A549 (cell line): ENCODE results near the gene GPRASP3. TPM values are rescaled to one million over a fixed set of nuclear protein-coding genes. Genes with fewer than 3 reads are reported as not detected.

Source experiments
- ATAC-seq, 2 experiments: fragments of 200-7000 bp in 1 of 2; fragments of >200 bp in 1 of 2; cut with Nextera tagmentation in 1 of 2; cut with Tn5 transposase in 1 of 2; 3 replicates each; pipeline versions ENCODE4 v1.8.0 to v1.9.1; 2018 to 2020; ENCODE audit warnings: mild to moderate bottlenecking in 1 of 2, moderate library complexity in 1 of 2
- CTCF ChIA-PET: fragments of 300-600 bp; sonication (Branson Sonifier 250); formaldehyde crosslinking; extraction: SDS; loops from one replicate; lab custom pipeline; 2021; ENCODE audit warnings: antibody characterized with exemption, inconsistent platforms; lab: Yijun Ruan, JAX
- POLR2A ChIA-PET: fragments of 350-600 bp; formaldehyde crosslinking; extraction: SDS; loops from one replicate; lab custom pipeline; 2021; ENCODE audit warnings: antibody characterized with exemption, inconsistent platforms; lab: Yijun Ruan, JAX
- DNase-seq, 2 experiments: peaks; one replicate each; pipeline versions ENCODE4 v3.0.0 to v3.0.0-alpha.2; 2011 to 2016; ENCODE audit warnings: low read depth in 1 of 2, low spot score in 1 of 2
- FAIRE-seq: peaks from 2 replicates; lab custom pipeline; 2011; peaks lifted over from hg19 to GRCh38; lab: Jason Lieb, UNC
- H3K27ac ChIP-seq, 2 experiments: fragments of >200 bp; sonication (Bioruptor Twin); formaldehyde crosslinking; 3 replicates each; pipeline ENCODE4 v1.5.1; 2016 to 2017
- H3K4me1 ChIP-seq: fragments of >200 bp; sonication (Bioruptor Twin); formaldehyde crosslinking; 3 replicates; pipeline ENCODE4 v1.6.1; 2016
- H3K4me2 ChIP-seq: fragments of >200 bp; sonication (Bioruptor Twin); formaldehyde crosslinking; 3 replicates; pipeline ENCODE4 v1.6.1; 2016
- H3K4me3 ChIP-seq: fragments of >200 bp; sonication (Bioruptor Twin); formaldehyde crosslinking; 3 replicates; pipeline ENCODE4 v1.5.1; 2016
- H3K9me3 ChIP-seq: fragments of >200 bp; sonication (Bioruptor Twin); formaldehyde crosslinking; 3 replicates; pipeline ENCODE4 v1.6.1; 2016
- ATOH8 ChIP-seq: fragments of 250-450 bp; sonication (Bioruptor Pico); IDR thresholded peaks from 2 replicates; pipeline ENCODE4 v1.5.0; 2020; ENCODE audit warnings: low read depth, mild to moderate bottlenecking, moderate library complexity
- BCL3 ChIP-seq: fragments of >200 bp; sonication (Bioruptor Twin); formaldehyde crosslinking; IDR thresholded peaks from 3 replicates; pipeline ENCODE4 v1.6.1; 2016
- BHLHE40 ChIP-seq: IDR thresholded peaks from 2 replicates; pipeline ENCODE4 v1.6.1; 2012; ENCODE audit warnings: low read depth, low read length, inconsistent platforms
- CBX8 ChIP-seq: fragments of 200-600 bp; sonication (generic); IDR thresholded peaks from 2 replicates; pipeline ENCODE4 v1.6.1; 2016
- CEBPB ChIP-seq, 2 experiments: fragments of >200 bp in 1 of 2; sonication (Bioruptor Twin) in 1 of 2; formaldehyde crosslinking in 1 of 2; IDR thresholded peaks; 2 replicates each; pipeline ENCODE4 v1.6.1; 2012 to 2016
- CHD4 ChIP-seq: fragments of 200-600 bp; sonication (generic); IDR thresholded peaks from 2 replicates; pipeline ENCODE4 v1.6.1; 2016; ENCODE audit warnings: antibody characterized with exemption, mild to moderate bottlenecking, borderline replicate concordance
- CTCF ChIP-seq: fragments of >200 bp; sonication (Bioruptor Twin); formaldehyde crosslinking; IDR thresholded peaks from 3 replicates; pipeline ENCODE4 v1.5.1; 2016
- E2F6 ChIP-seq: IDR thresholded peaks from 2 replicates; pipeline ENCODE4 v1.6.1; 2012; ENCODE audit warnings: low read depth, borderline replicate concordance
- EP300 ChIP-seq, 2 experiments: fragments of >200 bp; sonication (Bioruptor Twin); formaldehyde crosslinking; IDR thresholded peaks; 2 replicates in 1 of 2; 3 replicates in 1 of 2; pipeline ENCODE4 v1.6.1; 2016 to 2017
- FOSB ChIP-seq: fragments of 250-450 bp; sonication (Bioruptor Pico); IDR thresholded peaks from 2 replicates; pipeline ENCODE4 v1.5.0; 2020; ENCODE audit warnings: mild to moderate bottlenecking, moderate library complexity
- HDAC2 ChIP-seq: fragments of 200-600 bp; sonication (generic); IDR thresholded peaks from 2 replicates; pipeline ENCODE4 v1.6.1; 2016
- HES2 ChIP-seq: fragments of >200 bp; sonication (Bioruptor Twin); formaldehyde crosslinking; IDR thresholded peaks from 2 replicates; pipeline ENCODE4 v1.6.1; 2016
- HMGXB4 ChIP-seq: fragments of 250-450 bp; sonication (Bioruptor Pico); IDR thresholded peaks from 2 replicates; pipeline ENCODE4 v1.5.0; 2021; ENCODE audit warnings: mild to moderate bottlenecking, moderate library complexity, borderline replicate concordance
- HOXA7 ChIP-seq: fragments of 250-450 bp; sonication (Bioruptor Pico); IDR thresholded peaks from 2 replicates; pipeline ENCODE4 v1.5.0; 2020; ENCODE audit warnings: mild to moderate bottlenecking, moderate library complexity
- HOXB5 ChIP-seq: fragments of 250-450 bp; sonication (Bioruptor Pico); IDR thresholded peaks from 2 replicates; pipeline ENCODE4 v1.5.0; 2020; ENCODE audit warnings: mild to moderate bottlenecking, moderate library complexity
- KDM1A ChIP-seq: fragments of 200-600 bp; sonication (generic); IDR thresholded peaks from 2 replicates; pipeline ENCODE4 v1.6.1; 2016; ENCODE audit warnings: low read depth, mild to moderate bottlenecking
- KDM5A ChIP-seq: fragments of 200-600 bp; sonication (generic); IDR thresholded peaks from 2 replicates; pipeline ENCODE4 v1.6.1; 2016; ENCODE audit warnings: antibody characterized with exemption, mild to moderate bottlenecking
- MAFK ChIP-seq: fragments of 450-650 bp; IDR thresholded peaks from 2 replicates; pipeline ENCODE4 v1.6.1; 2014; ENCODE audit not compliant: partially characterized antibody
- NPAS2 ChIP-seq: fragments of 250-450 bp; sonication (Bioruptor Pico); IDR thresholded peaks from 2 replicates; pipeline ENCODE4 v1.8.0; 2022; ENCODE audit warnings: mild to moderate bottlenecking, moderate library complexity, borderline replicate concordance
- PBX3 ChIP-seq: IDR thresholded peaks from 2 replicates; pipeline ENCODE4 v1.6.1; 2012
- POLR2AphosphoS2 ChIP-seq: conservative IDR thresholded peaks from 2 replicates; pipeline ENCODE4 v1.6.1; 2012; ENCODE audit warnings: low read length, improper control_type of control experiment, inconsistent platforms
- RAD21 ChIP-seq, 2 experiments: fragments of >200 bp in 1 of 2; sonication (Bioruptor Twin) in 1 of 2; formaldehyde crosslinking in 1 of 2; IDR thresholded peaks in 1 of 2; conservative IDR thresholded peaks in 1 of 2; 2 replicates in 1 of 2; 3 replicates in 1 of 2; pipeline ENCODE4 v1.6.1; 2012 to 2018; ENCODE audit warnings: inconsistent platforms in 1 of 2
- RFX5 ChIP-seq: fragments of 450-650 bp; IDR thresholded peaks from 2 replicates; pipeline ENCODE4 v1.7.1; 2014; ENCODE audit warnings: antibody characterized with exemption, mild to moderate bottlenecking, moderate library complexity
- RNF2 ChIP-seq: fragments of 200-600 bp; sonication (generic); IDR thresholded peaks from 2 replicates; pipeline ENCODE4 v1.6.1; 2016; ENCODE audit warnings: low read depth, mild to moderate bottlenecking, antibody characterized with exemption, moderate library complexity, borderline replicate concordance
- TP53 ChIP-seq: fragments of 250-450 bp; sonication (Bioruptor Pico); IDR thresholded peaks from 2 replicates; pipeline ENCODE4 v1.5.0; 2021; ENCODE audit warnings: mild to moderate bottlenecking, moderate library complexity
- WGBS: methylation state at CpG from one replicate; pipeline ENCODE4 v1.1.6; 2017; ENCODE audit errors: missing lambda C conversion rate; 5-methylcytosine and 5-hydroxymethylcytosine counted together
- polyA plus RNA-seq, 4 experiments: library from polyadenylated mRNA; depleted of rRNA in 3 of 4; stranded (reverse); fragments of >200 nt; fragmentation: RNase III in 1 of 4; extraction: RNeasy Plus Mini Kit Qiagen cat#74134 plus additional on column Dnase treatment in 1 of 4; gene quantifications; 2 replicates in 3 of 4; 3 replicates in 1 of 4; pipeline ENCODE4 v1.2.3, GENCODE V29; 2011 to 2017

The GPRASP3 gene
- polyA plus RNA-seq, 2 of the 4 experiments (the other 2 are of a cell fraction): 4.6 to 4.9 TPM

GRCh38 chrX:102697494-102697893 is 23.0 kb upstream of the GPRASP3 start:
- FAIRE-seq (no peak), ATAC-seq (no peak), DNase-seq (no peak)
- no peak for TF ChIP-seq RAD21 (conservative IDR thresholded peaks at IDR 0.05 in 1 of 2, IDR thresholded peaks at IDR 0.05 in 1 of 2)
- TF ChIP-seq CBX8: no peak
- TF ChIP-seq CEBPB (IDR thresholded peaks at IDR 0.05): no peak
- TF ChIP-seq BHLHE40: no peak
- TF ChIP-seq BCL3: no peak
- no peak for TF ChIP-seq HDAC2
- TF ChIP-seq RNF2: no peak
- no peak for TF ChIP-seq E2F6
- no peak for TF ChIP-seq RFX5
- no peak for TF ChIP-seq PBX3
- TF ChIP-seq CHD4: no peak
- H3K4me1 ChIP-seq: no peaks in the 10 kb centered on the region
- no peak overlapping the region for H3K4me2 ChIP-seq
- no peak overlapping the region for H3K27ac ChIP-seq
- POLR2A ChIA-PET: no interaction called here
- no peaks in the 10 kb centered on the region for H3K9me3 ChIP-seq
- CTCF ChIA-PET: no interaction called here
- H3K4me3 ChIP-seq: no peak overlapping the region

GRCh38 chrX:102708900-102709299 is 11.6 kb upstream of the GPRASP3 start:
- FAIRE-seq: no peak
- TF ChIP-seq RNF2 (no peak), HOXB5 (no peak), ATOH8 (CRISPR knock-in tag) (no peak), FOSB (CRISPR knock-in tag) (no peak), HOXA7 (CRISPR knock-in tag) (no peak), HES2 (no peak), KDM1A (no peak), RAD21 (conservative IDR thresholded peaks at IDR 0.05 in 1 of 2, IDR thresholded peaks at IDR 0.05 in 1 of 2) (no peak), EP300 (IDR thresholded peaks at IDR 0.05) (no peak), MAFK (no peak), CHD4 (no peak), KDM5A (no peak), CTCF (no peak), HMGXB4 (CRISPR knock-in tag) (no peak), BCL3 (no peak), TP53 (CRISPR knock-in tag) (no peak), NPAS2 (CRISPR knock-in tag) (no peak), BHLHE40 (no peak), POLR2AphosphoS2 (no peak)
- TF ChIP-seq, all 56 proteins: peak for 0
- H3K27ac ChIP-seq: no peak overlapping the region
- H3K4me2 ChIP-seq: no peak overlapping the region
- no peak overlapping the region for H3K4me3 ChIP-seq
- H3K4me1 ChIP-seq: peaks cover 3% of the 10 kb centered on the region; the same call in 1 of the 3 replicates
- POLR2A ChIA-PET: no interaction called here
- ATAC-seq: no peak
- DNase-seq: no peak
- CTCF ChIA-PET: no interaction called here
- 46% methylated on average over 2 of the region's 2 CpGs for WGBS
- H3K9me3 ChIP-seq: no peaks in the 10 kb centered on the region
